ENCODE data around the gene SPOCK2.

The SPOCK2 gene

GRCh38 chr10:72029414-72029813 is 58.9 kb downstream of the SPOCK2 start:
- DNase-seq (ENCODE audit: low spot score), result no peak

DNA sequence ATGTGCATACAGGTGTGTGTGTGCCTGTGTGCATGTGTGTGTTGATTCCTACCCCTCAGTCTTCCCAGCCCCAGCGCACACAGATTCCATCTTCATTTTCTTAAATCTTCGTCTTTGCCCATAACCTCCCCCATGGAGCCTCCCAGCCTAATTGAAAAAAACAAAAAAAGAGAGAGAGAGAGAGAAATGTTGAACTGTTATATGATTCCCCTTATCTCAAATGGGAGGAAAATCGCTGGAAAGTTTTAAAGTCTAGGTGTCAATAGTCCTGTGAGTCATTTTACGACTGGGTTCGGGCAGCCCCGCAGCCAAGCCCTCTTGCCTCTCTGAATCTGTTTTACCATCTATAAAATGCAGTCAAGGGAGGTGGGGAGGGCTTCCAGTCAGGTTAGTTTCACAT is 60.9 kb downstream of the SPOCK2 start:
- no peak for DNase-seq (ENCODE audit: low spot score)

GRCh38 chr10:72026278-72027111 is 61.9 kb downstream of the SPOCK2 start:
- DNase-seq (ENCODE audit: low spot score), result no peak

DNA sequence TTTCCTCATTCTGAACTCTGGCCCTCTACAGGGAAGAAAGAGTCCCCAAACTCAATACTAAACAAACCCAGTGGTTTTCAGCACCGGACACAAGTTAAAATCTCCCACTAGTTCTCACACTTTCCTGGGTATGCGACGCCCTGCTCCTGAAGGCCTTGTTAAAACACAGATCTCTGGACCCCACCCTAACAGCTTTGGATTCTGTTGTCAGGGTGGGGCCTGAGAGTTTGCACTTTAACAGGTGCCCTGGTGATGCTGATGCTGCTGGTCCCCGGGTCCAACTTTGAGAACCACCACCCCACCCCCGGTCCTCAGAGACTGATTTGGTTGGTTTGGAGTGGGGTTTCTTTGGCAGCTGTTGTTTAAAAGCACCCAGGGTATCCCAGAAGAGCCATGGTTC is 62.5 kb downstream of the SPOCK2 start:
- no peak for DNase-seq (ENCODE audit: low spot score)

GRCh38 chr10:72025400-72025799 is 63.0 kb downstream of the SPOCK2 start:
- no peak for DNase-seq (ENCODE audit: low spot score)

DNA sequence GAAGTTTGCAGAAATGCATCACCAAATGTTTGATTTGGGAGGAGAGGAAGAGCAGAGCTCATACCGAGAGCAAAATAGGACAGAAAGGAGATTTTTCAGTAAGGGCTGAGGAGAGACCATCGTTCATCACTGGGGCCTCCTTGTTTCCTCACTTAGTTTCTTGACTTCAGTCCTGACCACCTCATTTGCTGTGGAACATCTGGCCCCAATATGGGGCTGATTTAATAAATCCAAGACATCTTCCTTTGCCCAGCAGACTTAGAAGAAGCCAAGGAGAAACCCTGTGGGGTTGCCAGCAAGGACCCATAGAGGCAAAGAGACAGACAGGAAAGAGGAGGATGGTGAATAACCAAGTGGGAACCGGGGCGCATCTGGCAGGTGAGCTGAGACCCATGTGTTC is 63.8 kb downstream of the SPOCK2 start:
- DNase-seq (ENCODE audit: low spot score), result no peak

DNA sequence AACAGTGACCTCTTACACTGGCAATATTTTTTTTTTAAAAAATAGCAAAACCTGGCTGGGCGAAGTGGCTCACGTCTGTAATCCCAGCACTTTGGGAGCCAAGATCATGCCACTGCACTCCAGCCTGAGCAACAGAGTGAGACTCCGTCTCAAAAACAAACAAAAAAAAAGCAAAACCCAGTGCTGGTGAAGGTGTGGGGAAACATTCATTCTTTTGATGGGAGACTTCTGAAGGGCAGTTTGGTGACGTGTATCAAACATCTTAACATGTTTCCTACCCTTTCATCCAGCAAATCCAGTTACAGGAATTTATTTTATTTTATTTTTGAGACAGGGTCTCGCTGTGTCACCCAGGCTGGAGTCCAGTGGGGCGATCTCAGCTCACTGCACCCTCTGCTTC is 66.1 kb downstream of the SPOCK2 start:
- no peak for DNase-seq (ENCODE audit: low spot score)

- DNase-seq (ENCODE audit: low spot score), result no peak
These were observed 67.2 kb downstream of the SPOCK2 start for GRCh38 chr10:72020914-72021809.

DNA sequence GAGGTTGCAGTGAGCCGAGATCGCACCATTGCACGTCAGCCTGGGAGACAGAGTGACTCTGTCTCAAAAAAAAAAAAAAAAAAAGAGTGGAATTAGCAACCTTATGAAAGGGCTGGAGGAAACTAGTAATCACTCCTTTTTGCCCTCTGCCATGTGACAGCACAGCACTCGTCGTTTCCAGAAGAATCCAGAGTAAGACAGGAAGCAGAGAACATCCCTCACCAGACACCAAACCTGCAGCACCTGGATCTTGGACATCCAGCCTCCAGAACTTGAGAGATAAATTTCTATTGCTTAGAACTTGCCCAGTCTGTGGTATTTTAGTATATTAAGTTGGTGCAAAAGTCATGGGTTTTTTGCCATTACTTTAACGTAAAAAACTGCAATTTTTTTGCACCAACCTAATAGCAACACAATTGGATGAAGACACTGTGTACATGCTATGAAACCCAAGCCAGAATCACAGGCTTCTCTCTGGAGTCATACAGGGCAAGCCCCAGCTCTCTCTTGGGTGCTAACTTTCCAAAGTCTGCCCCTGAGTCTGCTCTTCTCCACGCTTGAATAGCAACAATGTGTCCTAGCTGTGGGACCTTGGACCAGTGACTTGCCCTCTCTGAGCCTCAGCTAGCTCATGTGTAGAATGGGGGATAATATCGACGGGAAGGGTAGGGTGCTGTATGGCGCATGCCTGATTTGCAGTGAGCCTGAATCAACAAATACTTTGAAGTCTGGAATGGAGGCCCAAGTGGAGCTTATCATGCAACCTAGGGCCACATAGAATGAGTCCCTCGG is 69.1 kb downstream of the SPOCK2 start:
- DNase-seq (ENCODE audit: low spot score), result no peak

DNA sequence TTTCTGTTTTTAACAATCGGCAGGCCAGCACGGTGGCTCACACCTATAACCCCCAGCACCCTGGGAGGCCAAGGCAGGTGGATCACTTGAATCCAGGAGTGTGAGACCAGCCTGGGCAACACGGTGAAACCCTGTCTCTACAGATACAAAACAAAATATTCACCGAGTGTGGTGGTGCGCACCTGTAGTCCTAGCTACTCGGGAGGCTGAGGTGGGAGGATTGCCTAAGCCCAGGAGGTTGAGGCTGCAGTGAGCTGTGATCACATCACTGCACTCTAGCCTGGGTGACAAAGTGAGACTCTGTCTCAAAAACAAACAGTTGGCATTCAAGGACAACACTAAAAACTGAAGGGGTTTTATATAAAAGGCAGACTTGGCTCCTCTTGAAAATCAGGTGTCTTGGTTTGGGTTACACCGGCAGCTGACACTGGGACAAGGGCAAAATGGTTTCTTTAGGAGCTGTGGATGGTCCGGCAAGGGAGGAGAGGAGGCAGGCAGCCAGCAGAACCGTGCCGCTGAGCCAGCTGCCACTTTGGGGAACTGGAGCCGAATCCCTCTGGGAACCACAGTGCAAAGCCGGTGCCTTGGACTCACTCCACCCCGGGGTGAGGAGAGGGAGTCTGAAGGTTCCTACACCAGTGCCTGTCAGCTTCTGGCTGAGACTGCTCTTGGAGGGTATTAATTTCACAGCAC is 71.6 kb downstream of the SPOCK2 start:
- DNase-seq (ENCODE audit: low spot score), result no peak

GRCh38 chr10:72015841-72016240 is 72.5 kb downstream of the SPOCK2 start:
- no peak for DNase-seq (ENCODE audit: low spot score)

DNA sequence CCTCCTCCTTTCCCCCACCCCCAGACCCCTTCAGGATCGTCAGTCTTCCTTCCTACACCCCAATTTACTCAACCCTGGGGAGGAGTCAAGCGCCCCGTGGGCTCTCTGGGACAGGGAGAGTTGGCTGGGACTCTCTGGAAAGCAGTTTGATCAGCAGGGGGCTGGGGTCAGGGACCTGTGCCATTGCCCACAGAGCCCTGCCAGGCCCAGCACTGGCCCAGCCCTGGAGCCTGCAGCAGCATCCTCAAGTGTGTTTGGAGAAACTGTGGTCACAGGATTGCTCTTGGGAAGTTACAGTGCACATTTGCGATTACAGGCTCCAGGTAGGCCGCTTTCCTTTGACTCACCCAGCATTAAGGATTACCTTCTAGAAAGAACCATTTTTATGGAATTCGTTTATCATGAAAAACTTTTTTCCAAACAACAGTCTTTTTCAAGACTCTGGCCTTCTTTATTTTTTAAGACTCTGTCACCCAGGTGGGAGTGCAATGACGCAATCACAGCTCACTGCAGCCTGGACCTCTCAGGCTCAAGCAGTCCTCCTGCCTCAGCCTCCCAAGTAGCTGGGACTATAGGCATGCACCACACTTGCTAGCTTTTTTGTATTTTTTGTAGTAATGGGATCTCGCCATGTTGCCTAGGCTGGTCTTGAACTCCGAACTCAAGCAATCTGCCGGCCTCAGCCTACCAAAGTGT is 73.4 kb downstream of the SPOCK2 start:
- no peak for DNase-seq (ENCODE audit: low spot score)

DNA sequence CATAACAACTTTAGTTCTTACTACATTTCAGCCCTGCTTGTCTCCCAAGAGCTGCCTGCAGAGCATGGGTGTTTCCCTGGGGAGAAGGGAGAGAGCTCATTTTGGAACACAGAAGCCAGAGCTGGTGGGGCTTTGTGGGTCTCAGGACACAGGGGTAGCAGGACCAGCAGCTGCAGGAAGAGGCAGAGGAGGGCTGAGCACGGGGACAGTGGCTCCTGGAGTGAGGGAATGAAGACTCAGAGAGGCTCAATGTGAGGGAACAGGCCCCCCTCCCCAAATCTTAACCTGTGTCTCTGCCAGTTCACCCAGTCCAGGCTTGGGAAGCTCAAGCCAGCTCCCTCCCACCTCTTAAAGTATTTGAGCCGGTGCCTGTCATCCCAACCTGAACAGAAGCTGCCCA is 74.2 kb downstream of the SPOCK2 start:
- no peak for DNase-seq (ENCODE audit: low spot score)

GRCh38 chr10:72013202-72013945 is 75.0 kb downstream of the SPOCK2 start:
- DNase-seq (ENCODE audit: low spot score), result no peak

DNA sequence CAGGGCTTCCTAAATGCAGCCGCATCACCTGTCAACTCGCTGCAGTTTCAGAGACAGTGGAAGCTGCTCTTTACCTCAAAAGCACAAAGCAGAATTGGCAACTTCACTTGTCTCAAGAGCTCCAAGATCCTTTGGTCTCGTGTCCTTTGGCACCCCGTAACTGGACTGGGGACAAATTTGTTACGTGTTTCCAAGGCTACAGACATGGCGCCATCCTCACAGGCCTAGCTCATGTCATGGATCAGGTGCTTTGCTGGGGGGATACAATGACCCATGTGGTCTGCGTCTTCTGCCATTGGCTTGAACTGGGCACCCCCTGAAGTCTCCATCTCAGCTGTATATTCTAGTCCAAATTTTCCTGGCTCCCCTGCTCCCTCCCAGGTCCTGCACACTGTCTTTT is 75.6 kb downstream of the SPOCK2 start:
- DNase-seq (ENCODE audit: low spot score), result no peak

DNA sequence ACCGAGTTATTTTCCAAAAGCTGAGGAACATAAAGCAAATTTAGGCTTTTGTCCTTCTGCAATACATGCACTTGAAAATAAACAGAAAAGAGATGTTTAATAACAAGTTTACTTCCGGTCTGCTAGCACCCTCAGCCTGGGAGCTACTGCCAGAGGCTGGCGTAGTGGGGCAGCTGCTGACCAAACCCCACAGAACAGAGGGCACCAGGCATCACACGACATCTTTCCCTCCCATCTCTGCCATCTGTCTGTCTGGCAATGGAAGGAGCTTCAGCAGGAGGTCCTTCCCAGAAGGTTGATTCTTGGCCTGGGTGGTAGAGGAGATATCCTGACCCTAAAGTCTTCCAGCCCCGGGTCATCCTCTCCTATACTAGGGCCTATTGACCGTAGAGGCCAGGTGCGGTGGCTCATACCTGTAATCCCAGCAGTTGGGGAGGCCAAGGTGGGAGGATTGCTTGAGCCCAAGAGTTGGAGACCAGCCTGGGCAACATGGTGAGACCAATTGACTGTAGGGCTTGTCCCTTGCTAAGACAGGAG is 76.3 kb downstream of the SPOCK2 start:
- DNase-seq (ENCODE audit: low spot score), result no peak

DNA sequence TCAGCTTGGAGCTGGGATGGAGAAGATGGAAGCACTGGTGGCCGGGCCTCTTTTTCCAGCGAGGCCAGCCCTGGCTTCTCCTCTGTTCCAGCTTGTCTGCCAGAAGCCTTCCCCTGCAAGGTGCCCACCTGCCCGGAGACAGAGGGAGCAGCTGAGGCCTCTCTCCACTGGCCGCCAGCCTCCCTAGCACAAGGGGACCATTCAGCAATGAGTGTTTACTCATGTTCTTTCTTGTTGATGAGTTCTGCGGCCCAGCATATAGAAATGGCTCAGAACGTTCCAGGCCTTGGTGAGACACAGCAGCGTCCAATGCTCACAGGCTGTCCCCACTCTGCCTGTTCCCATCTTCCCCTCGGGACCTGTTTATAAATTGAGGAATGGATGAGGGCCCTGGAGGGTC is 76.9 kb downstream of the SPOCK2 start:
- no peak for DNase-seq (ENCODE audit: low spot score)

DNA sequence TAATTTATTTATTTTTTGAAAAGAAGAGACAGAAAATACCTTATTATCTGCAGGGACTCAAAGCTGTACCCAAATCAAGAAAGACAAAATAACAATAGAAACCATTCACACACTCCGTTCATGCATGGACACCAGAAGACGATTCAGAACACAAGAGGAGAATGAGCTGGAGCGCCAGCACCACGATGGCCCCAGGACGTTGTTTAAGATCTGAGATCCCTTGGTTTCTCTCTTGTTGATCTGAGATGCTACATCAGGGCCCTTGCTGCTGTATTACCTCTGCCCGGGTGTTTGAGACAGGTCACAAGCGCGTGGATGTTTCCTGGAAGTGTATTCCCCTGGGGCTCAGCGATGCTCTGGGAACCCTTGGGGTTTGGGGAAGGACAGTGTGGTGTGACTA is 77.3 kb downstream of the SPOCK2 start:
- DNase-seq (ENCODE audit: low spot score), result no peak

- no peak for DNase-seq (ENCODE audit: low spot score)
These were observed 77.9 kb downstream of the SPOCK2 start for GRCh38 chr10:72010234-72010973.
